HG02678 (cell line): Measurements from ENCODE around the gene ZNF451.

Experiments
- ATAC-seq: cut with Tn5 transposase; IDR thresholded peaks from one replicate; pipeline ENCODE4 v1.9.1; 2021; ENCODE audit warnings: mild to moderate bottlenecking, moderate library complexity; ENCODE audit not compliant: unreplicated experiment

Gene ZNF451

DNA sequence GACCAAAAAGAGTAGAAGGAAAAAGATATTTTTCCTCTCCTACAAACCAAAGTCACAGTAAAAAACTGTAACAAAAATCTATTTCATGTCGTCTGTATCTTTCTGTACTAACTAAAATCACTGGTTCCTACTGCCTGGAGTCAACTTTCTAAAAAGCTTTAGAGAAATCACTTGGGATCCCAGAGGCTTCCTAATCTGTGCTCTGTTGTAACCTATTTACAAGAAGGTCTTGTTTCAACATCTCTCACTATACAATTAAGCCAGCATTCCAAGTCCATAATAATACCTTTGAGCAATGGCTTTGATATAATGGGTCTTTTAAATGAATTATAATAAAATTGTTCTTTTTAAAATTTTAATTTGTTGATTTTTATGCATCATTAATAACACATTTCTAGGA is 111.7 kb downstream of the ZNF451 start:
- ATAC-seq, result no peak

GRCh38 chr6:57205550-57206328 is 115.8 kb downstream of the ZNF451 start:
- ATAC-seq, result peak; percentile 45

DNA sequence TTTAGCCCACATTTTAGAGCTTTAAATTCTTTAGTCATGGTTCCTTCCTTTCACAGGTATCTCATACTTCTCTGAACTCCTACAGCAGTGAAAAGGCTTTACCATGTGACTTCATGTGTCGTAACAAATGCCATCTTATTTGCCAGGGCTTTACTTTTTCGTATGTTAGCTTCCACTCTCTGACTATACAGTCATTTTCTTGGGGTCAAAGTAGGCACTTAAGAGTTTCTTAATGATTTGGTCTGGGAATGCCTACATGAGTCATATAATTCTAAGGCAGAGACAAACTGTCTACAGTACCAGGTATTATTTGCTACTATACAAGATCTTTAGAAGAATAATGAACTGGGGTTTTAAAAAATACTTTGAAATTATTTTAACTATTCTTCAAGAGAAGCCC is 117.2 kb downstream of the ZNF451 start:
- no peak for ATAC-seq

DNA sequence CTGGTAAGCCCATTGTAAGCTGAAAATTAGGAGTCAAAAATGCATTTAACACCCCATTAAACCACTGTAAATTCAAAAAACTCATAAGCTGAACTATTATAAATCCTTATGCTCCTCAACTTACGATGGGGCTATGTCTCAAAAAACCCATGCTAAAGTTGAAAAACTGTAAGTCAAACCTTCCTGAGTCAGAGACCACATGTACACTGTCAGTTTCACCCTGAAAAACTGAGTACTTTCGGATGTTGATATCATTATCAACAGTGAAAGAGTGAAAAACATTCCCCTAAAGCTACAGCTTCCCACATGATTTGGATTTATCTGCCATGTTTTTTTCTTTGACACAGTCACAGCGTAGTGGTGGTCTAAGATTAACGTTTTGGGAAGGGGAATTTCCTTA is 117.9 kb downstream of the ZNF451 start:
- no peak for ATAC-seq

DNA sequence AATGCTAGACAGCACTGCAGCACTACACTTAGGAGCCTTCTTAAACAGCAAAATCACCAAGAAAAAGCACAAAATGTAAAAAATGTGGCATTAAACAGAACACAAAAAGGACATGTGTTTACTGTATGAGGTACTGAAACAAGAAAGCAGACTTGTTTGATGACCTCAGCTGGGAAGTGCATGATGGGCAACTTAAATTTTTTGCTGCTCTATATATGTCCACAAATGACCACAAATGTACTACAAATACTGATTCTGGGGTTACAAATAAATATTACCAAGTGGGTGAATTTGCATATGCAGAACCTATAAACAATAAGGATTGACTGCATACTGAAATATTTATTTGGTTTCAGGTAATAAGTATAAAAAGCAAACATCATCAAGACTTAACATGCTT is 119.0 kb downstream of the ZNF451 start:
- no peak for ATAC-seq

GRCh38 chr6:57210060-57210459 is 120.1 kb downstream of the ZNF451 start:
- no peak for ATAC-seq

GRCh38 chr6:57215260-57215659 is 125.3 kb downstream of the ZNF451 start:
- ATAC-seq, result no peak

GRCh38 chr6:57216235-57217101 is 126.5 kb downstream of the ZNF451 start:
- ATAC-seq, result no peak

DNA sequence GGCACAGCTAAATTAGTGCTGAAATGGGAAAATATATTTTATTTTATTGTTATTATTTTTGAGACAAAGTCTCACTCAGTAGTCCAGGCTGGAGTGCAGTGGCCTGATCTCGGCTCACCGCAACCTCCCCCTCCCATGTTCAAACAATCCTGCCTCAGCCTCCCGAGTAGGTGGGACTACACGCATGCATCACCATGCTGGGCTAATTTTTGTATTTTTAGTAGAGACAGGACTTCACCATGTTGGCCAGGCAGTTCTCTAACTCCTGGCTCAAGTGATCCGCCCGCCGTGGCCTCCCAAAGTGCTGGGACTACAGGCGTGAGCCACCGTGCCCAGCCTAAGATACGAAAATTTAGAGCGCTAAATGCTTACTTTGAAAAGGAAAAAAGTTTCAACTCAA is 127.3 kb downstream of the ZNF451 start:
- no peak for ATAC-seq
